NCI-H1694 treated with DMSO at 0.1 percent for 48 hours (cell line): ENCODE data around the gene CCNJ.

ENCODE experiments used
- DNase-seq: peaks from one replicate; lab custom pipeline; 2025; lab: John Stamatoyannopoulos, UW

CCNJ gene

GRCh38 chr10:96056787-96057186 lies 13.4 kb downstream of the CCNJ start:
- no peak for DNase-seq

DNA sequence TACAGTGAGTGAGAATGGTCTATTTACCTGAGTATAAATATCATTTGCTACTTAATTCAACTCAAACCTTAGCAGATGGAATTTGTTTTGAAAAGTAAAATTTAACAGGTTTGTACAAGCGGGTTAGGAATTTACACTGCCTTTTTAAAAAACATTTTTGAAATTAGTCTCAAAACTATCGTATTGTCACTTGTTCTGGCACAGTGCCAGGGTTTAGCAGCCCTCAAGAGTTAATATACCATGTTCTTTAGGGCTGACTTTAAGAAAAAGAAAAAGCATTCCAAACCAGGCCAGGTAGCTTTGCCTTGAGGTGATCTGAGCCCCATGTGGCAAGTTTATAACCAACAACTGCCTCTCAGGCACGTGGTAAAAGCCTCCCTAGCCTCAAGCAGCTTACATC lies 17.8 kb downstream of the CCNJ start:
- no peak for DNase-seq

GRCh38 chr10:96072674-96073073 lies 29.3 kb downstream of the CCNJ start:
- no peak for DNase-seq

DNA sequence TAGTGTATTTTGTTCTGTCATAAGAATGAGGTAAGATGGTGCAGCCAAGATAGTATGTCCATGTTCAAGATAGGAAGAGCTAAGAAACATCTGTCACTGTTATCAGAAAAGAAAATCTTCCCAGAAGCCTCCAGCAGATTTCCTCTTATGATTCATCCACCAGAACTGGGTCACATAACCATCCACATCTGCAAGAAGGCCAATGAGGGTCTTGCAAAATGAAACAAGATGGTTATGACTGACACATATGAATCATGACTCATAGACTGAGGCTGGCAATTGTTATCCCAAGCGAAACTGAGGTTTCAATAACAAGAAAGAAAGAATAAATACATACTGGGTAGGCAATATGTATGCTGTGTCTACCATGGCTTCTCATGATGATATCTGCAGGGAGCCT lies 30.3 kb downstream of the CCNJ start:
- DNase-seq = no peak

DNA sequence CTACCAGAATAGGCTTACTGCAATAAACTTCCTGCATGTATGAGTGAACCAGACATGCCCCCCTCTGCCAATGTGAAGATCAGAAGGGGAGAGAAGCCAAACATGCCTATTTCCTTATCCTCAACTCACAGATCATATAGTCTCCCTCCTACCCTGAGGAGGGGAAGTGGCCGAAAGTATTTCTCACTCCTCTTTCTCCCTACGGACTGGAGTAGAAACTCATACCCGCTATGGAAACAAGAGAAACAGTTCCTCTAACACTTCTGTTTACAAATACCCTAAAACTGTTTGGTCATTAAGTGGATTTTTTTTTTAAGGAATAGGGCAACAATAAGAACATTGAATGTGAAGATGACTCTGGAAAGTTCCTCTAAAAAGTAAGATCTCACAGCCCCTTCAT lies 31.4 kb downstream of the CCNJ start:
- DNase-seq = no peak

GRCh38 chr10:96075977-96076376 lies 32.6 kb downstream of the CCNJ start:
- DNase-seq = no peak

- DNase-seq = no peak
Observed at GRCh38 chr10:96077156-96077555, 33.8 kb downstream of the CCNJ start.

DNA sequence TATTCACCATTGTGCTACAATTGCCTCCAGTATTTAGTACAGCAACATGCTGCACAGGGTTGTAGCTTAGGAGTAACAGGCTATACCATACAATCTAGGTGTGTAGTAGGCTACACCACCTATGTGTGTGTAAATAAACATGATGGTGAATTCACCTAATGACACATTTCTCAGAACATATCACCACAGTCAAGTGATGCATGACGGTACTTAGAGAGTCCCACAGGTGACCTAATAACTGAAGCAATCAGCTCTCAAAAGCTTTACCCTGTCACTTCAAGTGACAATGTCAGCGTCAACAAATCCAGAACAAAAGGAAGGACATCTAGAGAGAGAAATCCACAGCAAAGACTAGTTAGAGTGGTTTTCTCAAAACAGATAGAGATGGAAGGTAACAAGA lies 38.8 kb downstream of the CCNJ start:
- DNase-seq = no peak

- DNase-seq = no peak
Observed at GRCh38 chr10:96082748-96083147, 39.4 kb downstream of the CCNJ start.

DNA sequence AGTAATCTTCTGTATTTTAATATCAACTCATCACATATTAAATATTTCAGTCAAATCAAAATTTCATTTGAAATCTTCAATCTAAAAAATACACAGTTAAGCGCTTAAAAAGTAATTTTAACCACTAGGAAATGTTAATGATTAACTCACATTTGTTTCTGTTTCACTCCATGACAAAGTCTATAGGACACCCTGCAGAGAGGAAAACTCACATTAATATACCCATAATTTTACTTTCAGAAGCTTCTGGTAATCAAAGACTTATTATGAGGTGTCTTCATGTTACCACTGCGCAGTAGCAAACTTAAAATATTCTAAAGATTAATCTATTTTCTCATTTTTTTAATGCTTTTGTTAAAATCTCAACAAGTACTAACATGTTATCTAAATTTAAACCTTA lies 45.7 kb downstream of the CCNJ start:
- no peak for DNase-seq

DNA sequence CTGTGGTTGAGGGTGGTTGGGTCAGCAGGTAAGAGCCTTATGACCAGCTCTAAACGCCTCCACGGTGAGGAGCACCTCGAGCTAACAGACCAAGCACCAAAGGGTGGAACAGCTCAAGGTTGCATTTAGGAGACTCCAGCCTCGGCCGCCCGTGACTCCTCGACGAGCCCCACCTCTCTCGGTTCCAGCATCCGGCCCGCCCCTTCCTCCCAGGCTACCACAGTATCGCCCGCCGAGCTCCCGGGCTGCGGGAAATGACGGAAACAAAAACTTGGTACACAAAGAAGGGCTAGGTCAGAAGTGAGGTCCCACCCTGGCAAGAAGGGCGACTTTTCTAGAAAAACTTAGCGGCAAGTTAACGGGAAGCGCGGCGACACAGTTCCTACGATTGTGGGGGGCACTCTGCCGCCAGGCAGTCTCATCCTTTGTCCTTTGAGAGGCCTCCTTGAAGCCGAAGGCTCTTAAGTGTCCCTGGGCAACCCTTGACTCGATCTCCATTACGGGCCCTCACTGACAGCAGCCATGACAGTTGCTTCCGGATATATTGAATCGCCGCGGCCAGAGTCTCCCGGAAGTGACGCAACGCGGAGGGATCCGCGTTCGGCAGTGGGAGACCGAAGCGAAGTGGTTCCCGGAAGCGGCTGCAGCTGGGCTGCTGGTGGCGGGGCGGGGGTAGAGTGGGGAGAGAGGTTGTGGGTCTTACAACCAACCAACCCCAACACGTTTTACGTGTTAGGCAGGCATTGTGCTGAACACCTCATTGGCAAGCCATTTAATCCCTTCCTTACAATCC lies 46.5 kb downstream of the CCNJ start:
- peak; percentile 83 for DNase-seq

- DNase-seq = no peak
Observed at GRCh38 chr10:96090463-96090800, 47.0 kb downstream of the CCNJ start.

DNA sequence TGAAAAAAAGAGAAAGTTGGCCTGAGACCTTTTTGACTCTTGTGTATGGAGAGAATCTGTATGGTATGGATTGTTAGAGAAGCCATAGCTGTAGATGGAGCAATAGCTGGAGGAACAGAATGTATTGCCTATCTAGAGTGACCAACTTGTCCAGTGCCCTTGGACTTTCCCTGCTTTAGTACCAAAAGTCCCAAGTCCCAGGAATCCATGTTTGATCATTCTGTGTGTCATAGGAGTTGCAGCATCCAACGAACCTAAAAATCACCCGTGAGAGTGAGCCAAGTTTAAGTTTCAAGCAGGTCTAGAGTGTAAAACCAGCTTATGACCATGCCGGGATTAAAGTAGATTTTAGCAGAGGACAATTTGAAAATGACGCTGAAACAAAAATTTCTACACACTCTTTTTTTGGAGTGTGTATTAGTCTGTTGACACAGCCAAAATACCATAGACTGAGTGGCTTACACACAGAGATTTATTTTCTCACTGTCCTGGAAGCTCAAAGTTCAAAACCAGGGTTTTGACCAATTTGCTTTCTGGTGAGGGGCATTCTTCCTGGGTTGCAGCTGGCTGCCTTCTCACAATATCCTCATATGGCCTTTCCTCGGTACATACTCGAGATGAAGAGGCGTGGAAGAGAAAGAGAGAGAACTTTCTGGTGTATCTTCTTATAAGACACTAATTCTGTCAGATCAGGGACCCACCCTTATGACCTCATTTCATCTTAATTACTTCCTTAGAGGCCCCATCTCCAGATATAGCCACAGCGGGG lies 49.8 kb downstream of the CCNJ start:
- DNase-seq = no peak

DNA sequence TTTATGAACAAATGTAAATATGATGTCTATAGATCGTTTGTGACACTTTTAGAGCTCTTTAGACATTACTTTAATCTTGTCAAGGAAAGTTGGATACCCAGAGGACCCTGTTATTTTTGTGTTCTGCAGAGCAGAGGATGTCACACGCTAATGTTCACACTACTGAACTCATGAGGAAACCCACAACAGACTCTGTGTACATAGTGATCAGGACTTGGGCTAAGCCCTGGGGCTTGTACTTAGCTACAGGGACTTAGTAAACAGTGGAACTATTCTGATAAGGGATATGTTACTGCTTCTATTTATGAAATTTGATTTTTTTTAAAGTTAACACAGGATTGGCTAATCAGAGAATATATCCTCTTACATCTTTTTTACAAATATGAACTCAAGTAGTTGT lies 50.6 kb downstream of the CCNJ start:
- DNase-seq = no peak

DNA sequence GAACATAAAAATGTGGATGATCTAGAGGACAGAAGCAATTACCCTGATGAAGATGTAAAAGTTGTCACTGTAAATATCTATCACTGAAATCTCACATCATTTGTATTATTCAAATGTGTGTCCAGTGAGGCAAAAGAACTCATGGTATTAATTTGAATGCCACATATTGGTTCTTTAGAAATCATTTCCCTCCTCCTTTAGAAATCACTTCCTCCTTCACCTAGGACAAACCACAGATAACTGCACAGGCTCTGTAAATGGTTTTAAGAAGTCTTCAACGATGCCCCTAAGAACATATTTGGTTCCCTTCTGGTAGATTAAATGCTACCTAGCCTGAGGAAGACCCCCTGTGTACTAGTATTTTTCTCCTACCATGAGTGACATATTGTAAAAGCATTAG lies 53.6 kb downstream of the CCNJ start:
- no peak for DNase-seq

DNA sequence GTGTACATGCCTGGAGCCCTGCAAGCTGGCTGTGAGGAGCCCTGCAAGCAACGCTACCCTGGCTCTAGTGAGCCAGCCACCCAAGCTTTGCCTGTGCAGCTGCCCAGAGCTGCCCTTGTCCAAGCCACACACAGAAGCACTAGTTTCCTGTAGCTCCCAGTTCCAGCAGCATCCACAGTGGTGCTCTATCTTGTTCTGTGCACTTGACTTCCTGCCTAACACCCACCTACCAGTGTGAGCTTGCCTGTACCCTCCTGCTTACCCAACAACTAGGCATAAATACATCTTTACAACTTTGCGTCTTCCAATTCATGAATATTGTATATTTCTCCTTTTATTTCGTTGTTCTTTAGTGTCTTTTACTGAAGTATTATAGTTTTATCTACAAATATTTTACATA lies 54.5 kb downstream of the CCNJ start:
- DNase-seq = no peak

GRCh38 chr10:96107623-96108038 lies 64.2 kb downstream of the CCNJ start:
- no peak for DNase-seq
